Panc1 (cell line): ENCODE data around the gene CMIP. TPM values are rescaled to one million over a fixed set of nuclear protein-coding genes. Genes with fewer than 3 reads are reported as not detected.

Source experiments
- ATAC-seq: fragments of 200-7000 bp; cut with Tn5 transposase; 2 replicates; pipeline ENCODE4 v1.9.1; 2020; ENCODE audit warnings: mild to moderate bottlenecking, moderate library complexity
- BruUV-seq: library from RNA; stranded (reverse); fragments of 400-500 nt; replicated peaks from 2 replicates; lab custom pipeline; 2021; lab: Mats Ljungman, UMichigan
- CTCF ChIA-PET: fragments of 300-600 bp; sonication (Branson Sonifier 250); formaldehyde crosslinking; loops from one replicate; lab custom pipeline; 2022; ENCODE audit warnings: antibody characterized with exemption; lab: Charles Lee
- POLR2A ChIA-PET: fragments of 300-600 bp; sonication (Branson Sonifier 250); formaldehyde crosslinking; loops from one replicate; lab custom pipeline; 2022; ENCODE audit warnings: antibody characterized with exemption; lab: Charles Lee
- DNase-seq: peaks from one replicate; pipeline ENCODE4 v3.0.0-alpha.2; 2010; ENCODE audit warnings: low read depth, low spot score
- H3K27ac ChIP-seq: 2 replicates; pipeline ENCODE4 v1.5.1; 2011; ENCODE audit warnings: mild to moderate bottlenecking, low read length, inconsistent platforms
- H3K27me3 ChIP-seq: fragments of 200-500 bp; sonication (Bioruptor generic); 2 replicates; pipeline ENCODE4 v1.6.0; 2014; ENCODE audit warnings: low read length, inconsistent platforms; ENCODE audit not compliant: control insufficient read depth, insufficient read depth
- H3K36me3 ChIP-seq: fragments of 200-500 bp; sonication (Bioruptor generic); 2 replicates; pipeline ENCODE4 v1.5.1; 2014; ENCODE audit warnings: inconsistent platforms, mild to moderate bottlenecking, low read length, moderate library complexity; ENCODE audit not compliant: control insufficient read depth, insufficient read depth
- H3K4me1 ChIP-seq: 2 replicates; pipeline ENCODE4 v1.5.1; 2011; ENCODE audit warnings: inconsistent platforms, mild to moderate bottlenecking, low read length, moderate library complexity; ENCODE audit not compliant: control insufficient read depth, insufficient read depth
- H3K4me3 ChIP-seq, 2 experiments: 2 replicates each; pipeline ENCODE4 v1.5.1; 2011 to 2012; ENCODE audit warnings: low read depth in 2 of 2, low read length in 2 of 2, mild to moderate bottlenecking in 2 of 2, inconsistent platforms in 1 of 2, moderate library complexity in 1 of 2
- H3K9me3 ChIP-seq: fragments of 200-500 bp; sonication (Bioruptor generic); 2 replicates; pipeline ENCODE4 v1.5.1; 2014; ENCODE audit warnings: low read depth, mild to moderate bottlenecking, inconsistent platforms, low read length, moderate library complexity; ENCODE audit not compliant: control insufficient read depth, insufficient read depth
- POLR2AphosphoS5 ChIP-seq: IDR thresholded peaks from 2 replicates; pipeline ENCODE4 v1.6.1; 2012; ENCODE audit warnings: mild to moderate bottlenecking, low read depth, low read length, moderate library complexity
- SIN3A ChIP-seq: IDR thresholded peaks from 2 replicates; pipeline ENCODE4 v1.6.1; 2012; ENCODE audit warnings: low read depth, mild to moderate bottlenecking, low read length, moderate library complexity, borderline replicate concordance; ENCODE audit not compliant: insufficient read depth
- TCF7L2 ChIP-seq: IDR thresholded peaks from 2 replicates; pipeline ENCODE4 v1.6.1; 2011; ENCODE audit warnings: mild to moderate bottlenecking, low read depth, low read length, inconsistent platforms
- in situ Hi-C: cut with HindIII; loops from 2 replicates; pipeline ENCODE4 v1.10.0; 2016; ENCODE audit warnings: low sequenced_read_pairs, low pct_unique_long_range_greater_than_20kb
- intact Hi-C: fragments of 100-400 bp; cut with micrococcal nuclease; formaldehyde crosslinking; loops from one replicate; pipeline ENCODE4 v1.10.0; 2022; ENCODE audit not compliant: unreplicated experiment
- total RNA-seq: library from RNA; stranded (reverse); gene quantifications from one replicate; pipeline ENCODE4 v1.2.1, GENCODE V29; 2021; ENCODE audit not compliant: unreplicated experiment
- TF ChIP-seq, protein P1 (sequence below), 2 experiments: IDR thresholded peaks; 2 replicates each; pipeline ENCODE4 v1.6.1; 2011 to 2012; ENCODE audit warnings: low read depth in 2 of 2, control low read depth in 1 of 2, low read length in 1 of 2, mild to moderate bottlenecking in 1 of 2, moderate library complexity in 1 of 2; ENCODE audit not compliant: insufficient read depth in 1 of 2
- TF ChIP-seq, protein P2 (sequence below): fragments of 450-650 bp; IDR thresholded peaks from 2 replicates; pipeline ENCODE4 v1.5.1; 2017; ENCODE audit warnings: mild to moderate bottlenecking

CMIP gene
- total RNA-seq, 1 experiment from 2014 or later = 49.7 TPM

GRCh38 chr16:81409016-81409556 lies 35.5 kb upstream of the CMIP start:
- no TSS peak for BruUV-seq
- in situ Hi-C loops (no loop called here), intact Hi-C loops (loop anchor here (10.0 kb wide), 1 partner anchor 176 kb away; no protein-coding TSS in a partner anchor)
- ATAC-seq (no peak), DNase-seq (no peak)
- TF ChIP-seq POLR2AphosphoS5 = no peak
- TF ChIP-seq, protein P1, sequence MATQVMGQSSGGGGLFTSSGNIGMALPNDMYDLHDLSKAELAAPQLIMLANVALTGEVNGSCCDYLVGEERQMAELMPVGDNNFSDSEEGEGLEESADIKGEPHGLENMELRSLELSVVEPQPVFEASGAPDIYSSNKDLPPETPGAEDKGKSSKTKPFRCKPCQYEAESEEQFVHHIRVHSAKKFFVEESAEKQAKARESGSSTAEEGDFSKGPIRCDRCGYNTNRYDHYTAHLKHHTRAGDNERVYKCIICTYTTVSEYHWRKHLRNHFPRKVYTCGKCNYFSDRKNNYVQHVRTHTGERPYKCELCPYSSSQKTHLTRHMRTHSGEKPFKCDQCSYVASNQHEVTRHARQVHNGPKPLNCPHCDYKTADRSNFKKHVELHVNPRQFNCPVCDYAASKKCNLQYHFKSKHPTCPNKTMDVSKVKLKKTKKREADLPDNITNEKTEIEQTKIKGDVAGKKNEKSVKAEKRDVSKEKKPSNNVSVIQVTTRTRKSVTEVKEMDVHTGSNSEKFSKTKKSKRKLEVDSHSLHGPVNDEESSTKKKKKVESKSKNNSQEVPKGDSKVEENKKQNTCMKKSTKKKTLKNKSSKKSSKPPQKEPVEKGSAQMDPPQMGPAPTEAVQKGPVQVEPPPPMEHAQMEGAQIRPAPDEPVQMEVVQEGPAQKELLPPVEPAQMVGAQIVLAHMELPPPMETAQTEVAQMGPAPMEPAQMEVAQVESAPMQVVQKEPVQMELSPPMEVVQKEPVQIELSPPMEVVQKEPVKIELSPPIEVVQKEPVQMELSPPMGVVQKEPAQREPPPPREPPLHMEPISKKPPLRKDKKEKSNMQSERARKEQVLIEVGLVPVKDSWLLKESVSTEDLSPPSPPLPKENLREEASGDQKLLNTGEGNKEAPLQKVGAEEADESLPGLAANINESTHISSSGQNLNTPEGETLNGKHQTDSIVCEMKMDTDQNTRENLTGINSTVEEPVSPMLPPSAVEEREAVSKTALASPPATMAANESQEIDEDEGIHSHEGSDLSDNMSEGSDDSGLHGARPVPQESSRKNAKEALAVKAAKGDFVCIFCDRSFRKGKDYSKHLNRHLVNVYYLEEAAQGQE (IDR thresholded peaks at IDR 0.05; ENCODE audit: insufficient read depth in 1 of 2, low read depth in 2 of 2, low read length in 1 of 2) = no peak
- no peak for TF ChIP-seq TCF7L2
- TF ChIP-seq, protein P2, sequence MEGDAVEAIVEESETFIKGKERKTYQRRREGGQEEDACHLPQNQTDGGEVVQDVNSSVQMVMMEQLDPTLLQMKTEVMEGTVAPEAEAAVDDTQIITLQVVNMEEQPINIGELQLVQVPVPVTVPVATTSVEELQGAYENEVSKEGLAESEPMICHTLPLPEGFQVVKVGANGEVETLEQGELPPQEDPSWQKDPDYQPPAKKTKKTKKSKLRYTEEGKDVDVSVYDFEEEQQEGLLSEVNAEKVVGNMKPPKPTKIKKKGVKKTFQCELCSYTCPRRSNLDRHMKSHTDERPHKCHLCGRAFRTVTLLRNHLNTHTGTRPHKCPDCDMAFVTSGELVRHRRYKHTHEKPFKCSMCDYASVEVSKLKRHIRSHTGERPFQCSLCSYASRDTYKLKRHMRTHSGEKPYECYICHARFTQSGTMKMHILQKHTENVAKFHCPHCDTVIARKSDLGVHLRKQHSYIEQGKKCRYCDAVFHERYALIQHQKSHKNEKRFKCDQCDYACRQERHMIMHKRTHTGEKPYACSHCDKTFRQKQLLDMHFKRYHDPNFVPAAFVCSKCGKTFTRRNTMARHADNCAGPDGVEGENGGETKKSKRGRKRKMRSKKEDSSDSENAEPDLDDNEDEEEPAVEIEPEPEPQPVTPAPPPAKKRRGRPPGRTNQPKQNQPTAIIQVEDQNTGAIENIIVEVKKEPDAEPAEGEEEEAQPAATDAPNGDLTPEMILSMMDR = no peak
- TF ChIP-seq SIN3A = no peak
- Histone ChIP-seq H3K4me1 (peaks cover 30% of the 10 kb centered on the region), H3K27ac (no peak overlapping the region), H3K36me3 (no peaks in the 10 kb centered on the region), H3K9me3 (no peaks in the 10 kb centered on the region), H3K4me3 (no peak overlapping the region), H3K27me3 (no peaks in the 10 kb centered on the region)
- ChIA-PET CTCF (no interaction called here), POLR2A (interaction anchor here (0.5 kb wide), 1 partner anchor 163 kb away, joined by 7 read pairs; no protein-coding TSS in a partner anchor)

DNA sequence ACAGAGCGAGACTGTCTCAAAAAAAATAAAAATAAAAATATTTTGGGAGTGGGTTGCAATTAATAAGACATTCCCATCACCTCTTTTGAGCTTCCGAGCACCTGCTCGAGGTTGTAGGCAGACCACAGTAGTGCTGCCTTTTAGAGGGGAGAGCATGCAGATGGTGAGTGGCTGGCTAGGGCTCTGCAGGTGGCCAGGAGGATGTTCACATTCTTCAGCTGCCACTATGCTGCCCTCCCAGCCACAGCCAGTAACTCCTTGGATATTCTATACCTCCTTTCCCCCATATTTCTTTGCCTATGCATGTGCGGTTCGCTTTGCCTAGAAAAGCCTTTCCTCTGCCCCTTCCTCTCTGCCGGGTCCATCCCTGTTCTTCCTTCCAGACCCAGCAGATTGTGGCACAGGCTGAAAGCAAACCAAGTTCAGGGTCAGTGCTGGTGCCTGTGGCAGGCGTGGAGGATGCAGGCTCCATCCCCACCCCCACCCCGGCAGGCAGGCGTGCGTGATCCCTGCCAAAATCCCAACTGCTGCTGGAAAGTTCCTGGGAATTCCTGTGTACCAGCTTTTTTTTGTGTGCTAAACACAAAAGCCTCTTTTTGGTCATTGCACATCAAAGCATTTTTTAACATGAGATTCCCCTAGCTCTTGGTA lies 33.8 kb upstream of the CMIP start:
- no peak overlapping the region for H3K27ac ChIP-seq
- intact Hi-C loops (no loop called here), in situ Hi-C loops (no loop called here)
- H3K9me3 ChIP-seq = no peaks in the 10 kb centered on the region
- H3K4me1 ChIP-seq = peaks cover 30% of the 10 kb centered on the region
- H3K27me3 ChIP-seq = no peaks in the 10 kb centered on the region
- no peak for DNase-seq
- no peak for ATAC-seq
- CTCF ChIA-PET = no interaction called here
- no TSS peak for BruUV-seq
- no peak overlapping the region for H3K4me3 ChIP-seq
- H3K36me3 ChIP-seq = no peaks in the 10 kb centered on the region
- TF ChIP-seq, protein P1 (IDR thresholded peaks at IDR 0.05; ENCODE audit: insufficient read depth in 1 of 2, low read depth in 2 of 2, low read length in 1 of 2) = no peak
- POLR2A ChIA-PET = interaction anchor here (0.6 to 0.7 kb wide), 2 partner anchors 41 to 644 kb away, joined by 6 to 8 read pairs; no protein-coding TSS in a partner anchor
